BLaER1 (cell line): ENCODE data around the gene EPB41L4A.

Experiments used
- H3K27ac ChIP-seq: shearing (Covaris generic); formaldehyde crosslinking; 2 replicates; pipeline ENCODE4 v1.8.1; 2022
- H3K27me3 ChIP-seq: shearing (Covaris generic); formaldehyde crosslinking; 2 replicates; pipeline ENCODE4 v1.8.1; 2022
- H3K36me3 ChIP-seq: shearing (Covaris generic); formaldehyde crosslinking; 2 replicates; pipeline ENCODE4 v1.8.1; 2022
- H3K4me1 ChIP-seq: shearing (Covaris generic); formaldehyde crosslinking; 2 replicates; pipeline ENCODE4 v1.8.1; 2022
- H3K4me2 ChIP-seq: shearing (Covaris generic); formaldehyde crosslinking; 2 replicates; pipeline ENCODE4 v1.8.1; 2022
- H3K4me3 ChIP-seq: shearing (Covaris generic); formaldehyde crosslinking; 2 replicates; pipeline ENCODE4 v1.8.1; 2022
- H3K9ac ChIP-seq: shearing (Covaris generic); formaldehyde crosslinking; 2 replicates; pipeline ENCODE4 v1.8.1; 2022
- H3K9me3 ChIP-seq: shearing (Covaris generic); formaldehyde crosslinking; 2 replicates; pipeline ENCODE4 v1.8.1; 2022
- H4K20me1 ChIP-seq: shearing (Covaris generic); formaldehyde crosslinking; 2 replicates; pipeline ENCODE4 v1.8.1; 2022
- Cebpa-rat ChIP-seq: shearing (Covaris generic); IDR thresholded peaks from 2 replicates; pipeline ENCODE4 v1.8.1; 2022

Gene EPB41L4A

GRCh38 chr5:112289465-112289864 is 129.6 kb downstream of the EPB41L4A start:
- Histone ChIP-seq H3K4me3 (no peak overlapping the region), H4K20me1 (no peaks in the 10 kb centered on the region), H3K27ac (no peak overlapping the region), H3K4me1 (no peaks in the 10 kb centered on the region), H3K9ac (no peak overlapping the region), H3K36me3 (no peaks in the 10 kb centered on the region), H3K4me2 (no peak overlapping the region), H3K9me3 (no peaks in the 10 kb centered on the region), H3K27me3 (no peaks in the 10 kb centered on the region)
- TF ChIP-seq Cebpa-rat: no peak

DNA sequence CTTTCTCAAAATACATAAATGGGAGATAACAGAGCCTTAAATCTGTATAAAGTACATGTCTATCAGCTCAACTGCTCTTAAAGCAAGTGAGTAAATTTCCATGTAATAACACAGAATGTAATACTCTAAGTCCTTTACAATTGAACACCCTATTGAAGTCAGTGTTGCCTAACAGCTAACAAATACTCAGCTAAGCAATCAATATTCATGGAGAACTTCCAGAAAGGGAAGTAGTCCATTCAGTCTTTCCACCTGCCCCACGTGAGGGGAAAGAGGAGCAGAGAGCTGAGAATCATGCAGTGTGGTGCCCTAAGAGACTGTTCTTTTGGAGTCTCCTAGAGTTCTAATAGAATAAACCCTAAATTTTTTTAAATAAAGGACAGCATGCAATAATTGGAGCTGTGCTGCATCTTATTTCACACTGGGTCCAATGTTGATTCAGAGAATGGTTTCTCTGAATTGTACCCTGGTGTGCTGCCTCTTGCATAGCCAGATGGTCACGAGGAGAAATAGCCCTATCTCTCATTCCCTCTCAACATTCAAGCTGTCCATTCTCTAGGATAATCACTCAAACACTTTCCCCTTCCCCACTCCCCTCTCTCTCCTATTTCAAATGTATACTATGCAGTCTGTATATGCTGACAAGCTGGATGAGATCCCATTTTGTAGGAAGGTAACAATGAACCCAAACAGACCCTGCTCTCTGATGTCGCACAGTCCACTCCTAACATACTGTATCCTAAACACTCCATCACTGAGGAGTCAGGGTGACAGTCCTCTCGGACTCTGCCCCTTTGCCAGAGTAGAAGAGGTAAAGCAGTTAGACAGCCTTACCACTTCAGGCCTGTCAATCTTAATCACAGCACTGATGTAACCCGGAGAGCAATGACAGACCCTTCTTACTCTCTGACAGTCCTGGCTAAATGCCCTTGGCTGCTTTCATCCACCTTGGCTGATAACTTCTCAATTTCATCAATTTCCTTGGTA is 134.8 kb downstream of the EPB41L4A start:
- H3K4me3 ChIP-seq: no peak overlapping the region
- H3K4me2 ChIP-seq: no peak overlapping the region
- no peaks in the 10 kb centered on the region for H4K20me1 ChIP-seq
- peaks cover 18% of the 10 kb centered on the region for H3K4me1 ChIP-seq
- TF ChIP-seq Cebpa-rat: no peak
- no peaks in the 10 kb centered on the region for H3K36me3 ChIP-seq
- H3K9me3 ChIP-seq: no peaks in the 10 kb centered on the region
- no peak overlapping the region for H3K9ac ChIP-seq
- H3K27ac ChIP-seq: no peak overlapping the region
- H3K27me3 ChIP-seq: no peaks in the 10 kb centered on the region

DNA sequence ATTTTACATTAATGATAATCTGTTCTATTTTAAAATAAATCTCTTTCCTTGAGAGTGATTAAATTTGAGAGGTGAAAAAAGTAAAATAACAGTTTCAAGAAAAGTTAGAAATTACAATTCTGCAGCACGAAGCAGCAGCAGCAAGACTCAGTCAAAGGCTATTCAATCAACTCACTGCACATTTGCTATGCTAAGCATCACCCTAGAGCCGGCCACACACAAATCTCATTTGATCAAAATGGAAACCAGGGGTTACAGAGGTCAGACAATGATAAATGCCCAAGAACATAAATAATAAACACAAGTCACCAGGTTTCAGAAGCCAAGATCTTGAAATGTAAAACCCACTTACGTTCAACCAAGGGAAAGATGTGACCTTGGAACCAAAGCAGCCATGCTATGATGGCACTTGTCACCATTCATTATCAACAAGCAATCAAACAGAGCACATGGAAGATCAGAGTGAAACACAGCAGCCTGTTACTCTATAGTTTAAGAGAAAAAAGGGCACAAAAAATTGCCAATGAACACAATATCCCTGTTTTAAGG is 136.0 kb downstream of the EPB41L4A start:
- no peaks in the 10 kb centered on the region for H3K36me3 ChIP-seq
- no peaks in the 10 kb centered on the region for H3K27me3 ChIP-seq
- H3K4me2 ChIP-seq: no peak overlapping the region
- H3K4me1 ChIP-seq: peaks cover 18% of the 10 kb centered on the region
- TF ChIP-seq Cebpa-rat: no peak
- H3K27ac ChIP-seq: no peak overlapping the region
- H4K20me1 ChIP-seq: no peaks in the 10 kb centered on the region
- no peak overlapping the region for H3K9ac ChIP-seq
- no peaks in the 10 kb centered on the region for H3K9me3 ChIP-seq
- no peak overlapping the region for H3K4me3 ChIP-seq

GRCh38 chr5:112279082-112279481 is 140.0 kb downstream of the EPB41L4A start:
- Histone ChIP-seq H3K27ac (no peak overlapping the region), H3K9me3 (no peaks in the 10 kb centered on the region), H3K9ac (no peak overlapping the region), H4K20me1 (no peaks in the 10 kb centered on the region), H3K27me3 (no peaks in the 10 kb centered on the region), H3K4me3 (no peak overlapping the region), H3K4me1 (peaks cover 23% of the 10 kb centered on the region), H3K36me3 (no peaks in the 10 kb centered on the region), H3K4me2 (no peak overlapping the region)
- no peak for TF ChIP-seq Cebpa-rat

DNA sequence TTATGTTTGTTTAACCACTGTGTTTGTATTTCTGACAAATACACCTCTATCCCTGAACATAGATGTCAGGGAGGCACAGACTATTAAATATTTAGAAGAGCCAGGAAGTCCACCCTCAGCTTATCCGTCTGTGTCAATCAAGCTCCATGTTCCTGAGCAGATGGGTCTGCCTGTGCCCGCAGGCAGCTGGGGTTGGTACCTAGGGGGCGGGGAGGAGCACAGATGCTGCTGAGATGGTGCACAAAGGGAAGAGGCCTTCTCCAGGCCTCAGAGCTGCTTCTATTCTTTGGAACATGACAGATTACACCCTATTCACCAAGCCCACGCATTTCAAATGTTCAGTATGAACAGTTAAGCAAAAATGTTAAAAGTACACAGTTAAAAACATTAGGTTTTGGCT is 142.1 kb downstream of the EPB41L4A start:
- H3K4me2 ChIP-seq: no peak overlapping the region
- no peak overlapping the region for H3K4me3 ChIP-seq
- H3K4me1 ChIP-seq: peaks cover 16% of the 10 kb centered on the region
- H3K27me3 ChIP-seq: no peaks in the 10 kb centered on the region
- no peak overlapping the region for H3K27ac ChIP-seq
- no peak for TF ChIP-seq Cebpa-rat
- H4K20me1 ChIP-seq: no peaks in the 10 kb centered on the region
- H3K9ac ChIP-seq: no peak overlapping the region
- no peaks in the 10 kb centered on the region for H3K36me3 ChIP-seq
- no peaks in the 10 kb centered on the region for H3K9me3 ChIP-seq

GRCh38 chr5:112275671-112276070 is 143.4 kb downstream of the EPB41L4A start:
- no peak for TF ChIP-seq Cebpa-rat
- H3K36me3 ChIP-seq: no peaks in the 10 kb centered on the region
- no peaks in the 10 kb centered on the region for H4K20me1 ChIP-seq
- no peak overlapping the region for H3K27ac ChIP-seq
- H3K4me2 ChIP-seq: no peak overlapping the region
- H3K4me1 ChIP-seq: peaks cover 5% of the 10 kb centered on the region; the same call in 1 of the 2 replicates
- H3K27me3 ChIP-seq: no peaks in the 10 kb centered on the region
- H3K9me3 ChIP-seq: no peaks in the 10 kb centered on the region
- H3K9ac ChIP-seq: no peak overlapping the region
- no peak overlapping the region for H3K4me3 ChIP-seq

DNA sequence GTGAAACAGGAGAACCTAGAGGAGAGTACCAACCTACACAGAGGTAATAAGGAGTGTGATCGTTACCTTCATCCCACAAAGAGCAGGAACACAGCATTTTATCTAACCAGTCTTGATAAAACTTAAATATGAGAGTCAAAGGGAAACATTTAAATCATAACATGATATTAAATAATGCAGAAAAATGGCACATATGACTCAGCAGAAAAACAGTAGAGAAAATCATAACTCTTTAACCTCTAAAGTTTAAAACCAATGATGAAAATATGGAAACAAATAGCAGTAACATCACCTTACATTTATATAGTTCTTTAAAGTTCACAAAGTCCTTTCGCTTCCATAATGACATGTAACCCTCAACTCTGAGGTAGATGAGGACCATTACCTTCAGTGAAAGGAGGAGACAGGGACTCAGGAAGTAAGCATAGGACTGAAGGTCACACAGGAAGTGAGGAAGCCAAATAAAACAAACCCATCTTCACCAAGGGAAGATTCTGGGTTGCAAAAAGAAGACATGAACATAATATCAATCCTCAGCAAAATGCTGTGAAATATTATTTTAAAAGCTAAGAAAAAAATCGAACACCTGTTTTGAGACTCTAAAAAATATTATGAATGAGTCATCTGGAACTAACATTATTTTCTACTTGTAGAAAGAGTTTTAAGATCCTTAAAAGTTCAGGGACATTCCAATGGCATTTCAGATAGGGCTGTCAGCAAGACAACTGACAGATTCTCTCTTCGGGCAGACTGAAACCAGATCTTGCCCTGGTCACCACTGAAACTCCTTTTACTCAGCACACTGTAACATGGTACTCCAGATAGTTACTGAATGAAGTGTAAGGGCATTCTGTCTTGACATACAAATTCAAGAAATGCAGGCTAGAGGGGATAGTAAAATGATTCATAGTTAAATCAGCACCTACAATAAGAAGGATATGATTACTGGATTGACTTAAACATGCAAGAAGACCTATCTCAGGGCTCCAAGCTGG is 148.5 kb downstream of the EPB41L4A start:
- no peak overlapping the region for H3K27ac ChIP-seq
- no peak overlapping the region for H3K4me3 ChIP-seq
- no peak for TF ChIP-seq Cebpa-rat
- H3K4me1 ChIP-seq: no peaks in the 10 kb centered on the region
- no peaks in the 10 kb centered on the region for H4K20me1 ChIP-seq
- no peaks in the 10 kb centered on the region for H3K36me3 ChIP-seq
- no peaks in the 10 kb centered on the region for H3K9me3 ChIP-seq
- no peaks in the 10 kb centered on the region for H3K27me3 ChIP-seq
- no peak overlapping the region for H3K4me2 ChIP-seq
- H3K9ac ChIP-seq: no peak overlapping the region

DNA sequence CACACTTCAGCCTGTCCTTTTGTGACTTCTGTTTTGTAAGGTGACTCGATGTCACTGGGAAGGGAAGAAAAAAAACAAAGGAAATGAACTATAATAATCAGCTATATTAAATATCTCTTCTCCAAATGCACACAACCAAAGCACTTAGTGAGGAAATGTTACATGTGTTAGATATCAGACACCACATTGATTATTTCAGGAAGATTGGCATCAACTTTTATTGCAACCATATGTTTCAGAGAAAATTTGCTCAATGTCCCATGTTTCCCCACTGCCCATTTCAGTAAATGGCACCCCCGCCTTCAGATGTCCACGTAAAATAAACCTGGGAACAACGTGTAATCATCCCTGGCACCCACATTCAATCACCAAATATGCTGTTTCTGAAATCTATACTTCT is 151.8 kb downstream of the EPB41L4A start:
- no peaks in the 10 kb centered on the region for H4K20me1 ChIP-seq
- H3K4me3 ChIP-seq: no peak overlapping the region
- H3K27ac ChIP-seq: no peak overlapping the region

DNA sequence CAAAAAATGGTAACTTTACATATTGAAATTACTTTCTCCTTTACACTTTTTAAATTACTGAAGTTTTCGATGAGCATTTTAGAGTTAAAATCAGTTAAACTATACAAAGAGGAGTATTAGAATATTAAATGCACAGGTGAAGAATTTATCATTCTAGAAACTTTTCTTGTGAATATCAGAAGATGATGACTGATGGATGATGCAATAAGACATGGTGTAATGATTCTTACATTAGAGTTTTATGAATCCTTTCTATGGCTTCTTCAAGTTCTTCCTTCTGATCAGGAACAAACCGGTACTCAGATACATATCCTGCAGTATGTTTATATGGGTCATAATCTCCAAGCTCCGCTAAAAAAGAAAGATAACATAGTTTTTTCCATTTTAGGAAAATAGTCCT is 154.4 kb downstream of the EPB41L4A start:
- Histone ChIP-seq H3K27me3 (no peaks in the 10 kb centered on the region), H3K9ac (no peak overlapping the region), H4K20me1 (no peaks in the 10 kb centered on the region), H3K4me1 (no peaks in the 10 kb centered on the region), H3K4me3 (no peak overlapping the region), H3K36me3 (no peaks in the 10 kb centered on the region), H3K27ac (no peak overlapping the region), H3K4me2 (no peak overlapping the region), H3K9me3 (no peaks in the 10 kb centered on the region)
- TF ChIP-seq Cebpa-rat: no peak

More for the DNA sequence above, 151.8 kb downstream of the EPB41L4A start:
- H3K9ac ChIP-seq: no peak overlapping the region
- no peak overlapping the region for H3K4me2 ChIP-seq
- no peaks in the 10 kb centered on the region for H3K36me3 ChIP-seq
- TF ChIP-seq Cebpa-rat: no peak
- no peaks in the 10 kb centered on the region for H3K9me3 ChIP-seq
- no peaks in the 10 kb centered on the region for H3K27me3 ChIP-seq
- no peaks in the 10 kb centered on the region for H3K4me1 ChIP-seq
